ENCODE results near the gene ELOA. TPM values are rescaled to one million over a fixed set of nuclear protein-coding genes. Genes with fewer than 3 reads are reported as not detected.

ELOA gene
- total and polyA plus RNA-seq, 9 of the 15 experiments (the other 6 are each of a cell fraction or from before 2014, with no cell fraction given) = 31.9 to 98.6 (median 61.3) TPM

DNA sequence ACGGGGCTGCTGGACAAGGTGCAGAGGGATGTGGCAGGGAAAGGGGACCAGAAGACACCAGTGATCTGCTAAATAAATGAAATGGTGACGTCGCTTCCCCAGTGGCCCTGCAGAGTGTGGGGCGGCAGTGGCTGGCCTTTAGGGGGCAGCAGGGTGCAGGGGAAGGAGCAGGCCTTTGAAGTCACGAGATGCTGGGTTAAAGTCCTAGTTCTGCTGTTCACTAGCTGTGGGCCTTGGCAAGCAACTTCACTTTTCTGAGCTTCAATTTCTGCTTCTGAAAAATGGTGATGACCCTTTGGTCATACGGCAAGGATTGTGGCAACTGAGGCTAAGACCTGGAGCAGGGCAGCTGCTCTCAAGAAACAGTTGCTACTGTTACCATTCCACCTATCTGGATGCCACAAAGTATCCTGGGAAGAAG lies 66.5 kb downstream of the ELOA start (continued):
- TF ChIP-seq, protein P1, sequence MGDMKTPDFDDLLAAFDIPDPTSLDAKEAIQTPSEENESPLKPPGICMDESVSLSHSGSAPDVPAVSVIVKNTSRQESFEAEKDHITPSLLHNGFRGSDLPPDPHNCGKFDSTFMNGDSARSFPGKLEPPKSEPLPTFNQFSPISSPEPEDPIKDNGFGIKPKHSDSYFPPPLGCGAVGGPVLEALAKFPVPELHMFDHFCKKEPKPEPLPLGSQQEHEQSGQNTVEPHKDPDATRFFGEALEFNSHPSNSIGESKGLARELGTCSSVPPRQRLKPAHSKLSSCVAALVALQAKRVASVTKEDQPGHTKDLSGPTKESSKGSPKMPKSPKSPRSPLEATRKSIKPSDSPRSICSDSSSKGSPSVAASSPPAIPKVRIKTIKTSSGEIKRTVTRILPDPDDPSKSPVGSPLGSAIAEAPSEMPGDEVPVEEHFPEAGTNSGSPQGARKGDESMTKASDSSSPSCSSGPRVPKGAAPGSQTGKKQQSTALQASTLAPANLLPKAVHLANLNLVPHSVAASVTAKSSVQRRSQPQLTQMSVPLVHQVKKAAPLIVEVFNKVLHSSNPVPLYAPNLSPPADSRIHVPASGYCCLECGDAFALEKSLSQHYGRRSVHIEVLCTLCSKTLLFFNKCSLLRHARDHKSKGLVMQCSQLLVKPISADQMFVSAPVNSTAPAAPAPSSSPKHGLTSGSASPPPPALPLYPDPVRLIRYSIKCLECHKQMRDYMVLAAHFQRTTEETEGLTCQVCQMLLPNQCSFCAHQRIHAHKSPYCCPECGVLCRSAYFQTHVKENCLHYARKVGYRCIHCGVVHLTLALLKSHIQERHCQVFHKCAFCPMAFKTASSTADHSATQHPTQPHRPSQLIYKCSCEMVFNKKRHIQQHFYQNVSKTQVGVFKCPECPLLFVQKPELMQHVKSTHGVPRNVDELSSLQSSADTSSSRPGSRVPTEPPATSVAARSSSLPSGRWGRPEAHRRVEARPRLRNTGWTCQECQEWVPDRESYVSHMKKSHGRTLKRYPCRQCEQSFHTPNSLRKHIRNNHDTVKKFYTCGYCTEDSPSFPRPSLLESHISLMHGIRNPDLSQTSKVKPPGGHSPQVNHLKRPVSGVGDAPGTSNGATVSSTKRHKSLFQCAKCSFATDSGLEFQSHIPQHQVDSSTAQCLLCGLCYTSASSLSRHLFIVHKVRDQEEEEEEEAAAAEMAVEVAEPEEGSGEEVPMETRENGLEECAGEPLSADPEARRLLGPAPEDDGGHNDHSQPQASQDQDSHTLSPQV (IDR thresholded peaks at IDR 0.05) = no peak
- no peak for TF ChIP-seq MAFG (tag; conservative IDR thresholded peaks at IDR 0.05)
- no peak for TF ChIP-seq SMAD4 (CRISPR knock-in tag; conservative IDR thresholded peaks at IDR 0.05)
- TF ChIP-seq SIRT6 (IDR thresholded peaks at IDR 0.05; ENCODE audit: low read depth, low read length) = no peak
- no peak for TF ChIP-seq ETS2 (tag; IDR thresholded peaks at IDR 0.05; ENCODE audit: borderline replicate concordance, poor library complexity, severe bottlenecking)
- TF ChIP-seq TFE3 (CRISPR knock-in tag; IDR thresholded peaks at IDR 0.05) = peak; percentile 86
- TF ChIP-seq KDM1A (IDR thresholded peaks at IDR 0.05) = no peak
- TF ChIP-seq ZNF589 (CRISPR knock-in tag; IDR thresholded peaks at IDR 0.05; ENCODE audit: low read depth) = no peak
- TF ChIP-seq ADNP (tag; IDR thresholded peaks at IDR 0.05) = no peak
- TF ChIP-seq E2F8 (IDR thresholded peaks at IDR 0.05; ENCODE audit: low read depth, partially characterized antibody) = peak; percentile 44
- no peak for TF ChIP-seq PURB (CRISPR knock-in tag; IDR thresholded peaks at IDR 0.05; ENCODE audit: low read depth)
- TF ChIP-seq NR2F6 (CRISPR knock-in tag; IDR thresholded peaks at IDR 0.05) = no peak
- no peak for TF ChIP-seq ZNF766 (CRISPR knock-in tag; conservative IDR thresholded peaks at IDR 0.05)
- no peak for TF ChIP-seq PCBP2 (IDR thresholded peaks at IDR 0.05; ENCODE audit: low read depth, low read length, poor library complexity, severe bottlenecking)
- no peak for TF ChIP-seq MEF2D (tag; conservative IDR thresholded peaks at IDR 0.05; ENCODE audit: low read depth)
- TF ChIP-seq NR4A1 (CRISPR knock-in tag; IDR thresholded peaks at IDR 0.05) = no peak
- no peak for TF ChIP-seq NR4A1 (tag; IDR thresholded peaks at IDR 0.05)
- no peak for TF ChIP-seq ZFPM2 (CRISPR knock-in tag; IDR thresholded peaks at IDR 0.05)
- peak; percentile 38; the same call in 1 of the 2 replicates for TF ChIP-seq CREB1 (IDR thresholded peaks at IDR 0.05)
- TF ChIP-seq CREB1 (CRISPR knock-in tag; IDR thresholded peaks at IDR 0.05) = peak; percentile 76
- TF ChIP-seq HDAC3 (IDR thresholded peaks at IDR 0.05; ENCODE audit: borderline replicate concordance, partially characterized antibody) = no peak
- TF ChIP-seq MCM7 (IDR thresholded peaks at IDR 0.05) = no peak

Data from K562 (cell line).